Ishikawa (cell line): ENCODE measurements around the gene VWA8.

Experiments used
- CEBPB ChIP-seq: IDR thresholded peaks from 2 replicates; pipeline ENCODE4 v1.6.1; 2012
- CREB1 ChIP-seq: IDR thresholded peaks from 2 replicates; pipeline ENCODE4 v1.6.1; 2012; ENCODE audit warnings: low read depth
- EP300 ChIP-seq: IDR thresholded peaks from 2 replicates; pipeline ENCODE4 v1.6.1; 2012; ENCODE audit warnings: borderline replicate concordance
- FOXM1 ChIP-seq: IDR thresholded peaks from 2 replicates; pipeline ENCODE4 v1.6.1; 2012; ENCODE audit warnings: low read depth, borderline replicate concordance
- MAX ChIP-seq: IDR thresholded peaks from 2 replicates; pipeline ENCODE4 v1.6.1; 2012
- NFIC ChIP-seq: IDR thresholded peaks from 2 replicates; pipeline ENCODE4 v1.6.1; 2012
- RAD21 ChIP-seq: IDR thresholded peaks from 2 replicates; pipeline ENCODE4 v1.6.1; 2012; ENCODE audit warnings: low read depth
- REST ChIP-seq: IDR thresholded peaks from 2 replicates; pipeline ENCODE4 v1.6.1; 2012; ENCODE audit warnings: low read depth, mild to moderate bottlenecking
- TAF1 ChIP-seq: IDR thresholded peaks from 2 replicates; pipeline ENCODE4 v1.6.1; 2012; ENCODE audit warnings: low read depth, mild to moderate bottlenecking
- TEAD4 ChIP-seq: IDR thresholded peaks from 2 replicates; pipeline ENCODE4 v1.6.1; 2012
- USF1 ChIP-seq: IDR thresholded peaks from 2 replicates; pipeline ENCODE4 v1.6.1; 2012
- YY1 ChIP-seq: IDR thresholded peaks from 2 replicates; pipeline ENCODE4 v1.6.1; 2012; ENCODE audit warnings: low read depth
- ZBTB7A ChIP-seq: IDR thresholded peaks from 2 replicates; pipeline ENCODE4 v1.6.1; 2012; ENCODE audit warnings: low read depth

GRCh38 chr13:41678249-41678648 is 282.7 kb downstream of the VWA8 start:
- TF ChIP-seq EP300 (no peak), RAD21 (no peak), USF1 (no peak), CEBPB (no peak), YY1 (no peak), MAX (no peak), ZBTB7A (no peak), TAF1 (no peak), FOXM1 (no peak), REST (no peak), TEAD4 (no peak), CREB1 (no peak), NFIC (no peak)
